Heart left ventricle (tissue), 13 donors: Measurements from ENCODE around the gene GPR173.
A peak's percentile ranks its signal among the peaks of the same experiment; 100 is the strongest.

ENCODE experiments used
- POLR2A ChIP-seq, 2 donors: fragments of 450-650 bp; IDR thresholded peaks; one replicate each; pipeline ENCODE4 v1.6.1; 2017; ENCODE audit warnings: antibody characterized with exemption in 2 of 2, mild to moderate bottlenecking in 2 of 2, moderate library complexity in 2 of 2
- TF ChIP-seq, protein P1 (sequence below), 12 donors: fragments of 200-600 bp; sonication (generic) in 4 of 12; IDR thresholded peaks; one replicate each; pipeline versions ENCODE4 v1.5.0 to v1.8.0; 2018 to 2022; ENCODE audit warnings: antibody characterized with exemption in 12 of 12, mild to moderate bottlenecking in 5 of 12
- donor health status: ischemic (EF 13 %, LVEDD 7.1; RV severe dilation, severe dysfunction).
- donor health status: DM: no; HTN: yes; CAD: no.
- donor health status: DM: no; HTN: no; CAD: no.
- donor health status: ischemic (EF 25% LVEDD 6.9; RV normal size, moderate dysfunction).
- donor health status: ischemic (EF 25% LVEDD 5.7; RV mildly dilated, moderate dysfunction).
- donor health status: ischemic (EF 35%, LVEDD 5.7; RV mildly dilated, moderate dysfunction).
- donor health status: nonischemic (EF 11% LVEDD 7.7; RV severe dilation, severe dysfunction).
- donor health status: DM: yes; HTN: yes; CAD: no.
- donor health status: PGD.
- donor health status: ischemic (EF 29% LVEDD 5.4; RV normal size, mild dysfunction).
- donor health status: nonischemic (EF 23%, LVEDD 6.1; RV moderate dilation, normal function).

DNA sequence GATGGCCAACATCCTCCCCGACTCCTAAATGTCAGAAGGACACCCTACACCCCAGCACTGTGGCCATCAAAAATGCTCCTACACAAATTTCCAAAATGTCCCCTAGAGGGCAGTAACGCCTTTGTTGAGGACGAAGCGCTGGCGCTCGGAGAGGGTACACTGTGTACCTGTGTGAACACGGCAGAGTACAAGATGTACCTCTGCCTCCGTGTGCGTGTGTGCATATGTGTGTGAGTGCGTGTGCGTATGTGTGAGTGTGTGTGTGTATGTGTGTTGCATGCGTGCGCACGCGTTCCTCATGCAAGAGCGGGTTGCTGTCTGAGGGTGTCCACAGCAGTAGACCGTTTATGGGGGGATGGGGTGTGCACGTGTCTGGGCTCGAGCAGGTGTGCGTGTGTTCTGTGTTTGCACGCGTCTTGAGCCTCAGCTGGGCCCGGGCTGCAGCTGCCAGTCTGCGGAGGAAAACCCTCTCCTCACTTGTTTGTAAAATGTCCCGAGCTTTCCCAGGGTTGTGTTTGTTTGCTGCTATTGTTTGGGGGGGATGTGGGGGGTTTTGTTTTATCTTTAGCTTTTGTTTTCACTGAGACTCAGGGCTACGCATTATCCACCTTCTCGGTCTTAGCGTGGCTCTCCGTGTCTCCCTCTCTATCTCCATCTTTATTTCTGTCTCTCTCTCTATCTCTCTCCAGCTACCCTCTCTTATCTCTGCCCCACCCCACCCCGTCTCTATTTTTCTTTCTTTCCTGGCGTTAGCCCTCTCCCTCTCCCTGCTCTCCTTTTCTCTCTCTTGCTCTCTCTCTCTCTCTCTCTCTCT is 23.2 kb downstream of the GPR173 start:
- no peak for TF ChIP-seq POLR2A (IDR thresholded peaks at IDR 0.05)
- TF ChIP-seq, protein P1, sequence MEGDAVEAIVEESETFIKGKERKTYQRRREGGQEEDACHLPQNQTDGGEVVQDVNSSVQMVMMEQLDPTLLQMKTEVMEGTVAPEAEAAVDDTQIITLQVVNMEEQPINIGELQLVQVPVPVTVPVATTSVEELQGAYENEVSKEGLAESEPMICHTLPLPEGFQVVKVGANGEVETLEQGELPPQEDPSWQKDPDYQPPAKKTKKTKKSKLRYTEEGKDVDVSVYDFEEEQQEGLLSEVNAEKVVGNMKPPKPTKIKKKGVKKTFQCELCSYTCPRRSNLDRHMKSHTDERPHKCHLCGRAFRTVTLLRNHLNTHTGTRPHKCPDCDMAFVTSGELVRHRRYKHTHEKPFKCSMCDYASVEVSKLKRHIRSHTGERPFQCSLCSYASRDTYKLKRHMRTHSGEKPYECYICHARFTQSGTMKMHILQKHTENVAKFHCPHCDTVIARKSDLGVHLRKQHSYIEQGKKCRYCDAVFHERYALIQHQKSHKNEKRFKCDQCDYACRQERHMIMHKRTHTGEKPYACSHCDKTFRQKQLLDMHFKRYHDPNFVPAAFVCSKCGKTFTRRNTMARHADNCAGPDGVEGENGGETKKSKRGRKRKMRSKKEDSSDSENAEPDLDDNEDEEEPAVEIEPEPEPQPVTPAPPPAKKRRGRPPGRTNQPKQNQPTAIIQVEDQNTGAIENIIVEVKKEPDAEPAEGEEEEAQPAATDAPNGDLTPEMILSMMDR (IDR thresholded peaks at IDR 0.05) = peak; percentile 48 to 75 (median 62)
